Gastrocnemius medialis (tissue), 4 donors: ENCODE results near the gene SERPINA3. TPM values are rescaled to one million over a fixed set of nuclear protein-coding genes. Genes with fewer than 3 reads are reported as not detected.

Experiments
- ATAC-seq, 2 donors: fragments of 150-250 bp; one replicate each; pipeline ENCODE4 v1.9.1; 2016
- DNase-seq, 2 donors: peaks; one replicate each; pipeline ENCODE4 v3.0.0-alpha.2; 2019
- H3K27ac ChIP-seq, 4 donors: fragments of 200-600 bp; sonication (generic); 1 replicate in 1 of 4; 2 replicates in 3 of 4; pipeline ENCODE4 v1.5.1; 2016 to 2018; ENCODE audit warnings: mild to moderate bottlenecking in 2 of 4, moderate library complexity in 1 of 4
- H3K27me3 ChIP-seq, 3 donors: fragments of 200-600 bp; sonication (generic) in 2 of 3; 1 replicate in 1 of 3; 2 replicates in 2 of 3; pipeline versions ENCODE4 v1.5.1 to v1.6.0; 2016 to 2019; ENCODE audit warnings: mild to moderate bottlenecking in 1 of 3, moderate library complexity in 1 of 3
- H3K36me3 ChIP-seq, 2 donors: fragments of 200-600 bp; sonication (generic) in 1 of 2; one replicate each; pipeline ENCODE4 v1.5.1; 2017 to 2018
- H3K4me1 ChIP-seq, 2 donors: fragments of 200-600 bp; sonication (generic) in 1 of 2; one replicate each; pipeline ENCODE4 v1.5.1; 2016 to 2017; ENCODE audit warnings: mild to moderate bottlenecking in 2 of 2
- H3K4me3 ChIP-seq, 4 donors: fragments of 200-600 bp; sonication (generic) in 3 of 4; 1 replicate in 1 of 4; 2 replicates in 3 of 4; pipeline ENCODE4 v1.5.1; 2016 to 2019; ENCODE audit warnings: mild to moderate bottlenecking in 2 of 4
- H3K9me3 ChIP-seq, 3 donors: fragments of 200-600 bp; sonication (generic) in 2 of 3; 1 replicate in 1 of 3; 2 replicates in 2 of 3; pipeline ENCODE4 v1.5.1; 2016 to 2019
- POLR2A ChIP-seq, 2 donors: fragments of 450-650 bp; IDR thresholded peaks; one replicate each; pipeline ENCODE4 v1.6.1; 2017; ENCODE audit warnings: antibody characterized with exemption in 2 of 2, mild to moderate bottlenecking in 2 of 2, moderate library complexity in 2 of 2
- in situ Hi-C, 4 donors: fragments of 200-750 bp; cut with MboI; loops; one replicate each; pipeline versions ENCODE4 v1.15.0 to v1.8.0; 2017; ENCODE audit warnings: low sequenced_read_pairs in 4 of 4
- intact Hi-C: fragments of 100-400 bp; cut with DNase I; formaldehyde crosslinking; loops from one replicate; pipeline ENCODE4 v1.15.1; 2023; ENCODE audit warnings: low total_unique reads
- total RNA-seq, 4 donors: library from RNA; depleted of rRNA; stranded (reverse); fragments of >200 nt; gene quantifications; one replicate each; pipeline versions ENCODE4 v1.1.0 to v1.2.3, GENCODE V29; 2016
- TF ChIP-seq, protein P1 (sequence below), 5 experiments: fragments of 450-650 bp in 3 of 5; fragments of 200-600 bp in 2 of 5; sonication (generic) in 2 of 5; IDR thresholded peaks in 4 of 5; conservative IDR thresholded peaks in 1 of 5; 1 replicate in 4 of 5; 2 replicates in 1 of 5; pipeline ENCODE4 v1.5.1; 2016 to 2019; ENCODE audit warnings: antibody characterized with exemption in 5 of 5, mild to moderate bottlenecking in 3 of 5, moderate library complexity in 3 of 5

The SERPINA3 gene
- total RNA-seq, 4 donors from 2014 or later = 18.3 to 80.9 (median 66.3) TPM

DNA sequence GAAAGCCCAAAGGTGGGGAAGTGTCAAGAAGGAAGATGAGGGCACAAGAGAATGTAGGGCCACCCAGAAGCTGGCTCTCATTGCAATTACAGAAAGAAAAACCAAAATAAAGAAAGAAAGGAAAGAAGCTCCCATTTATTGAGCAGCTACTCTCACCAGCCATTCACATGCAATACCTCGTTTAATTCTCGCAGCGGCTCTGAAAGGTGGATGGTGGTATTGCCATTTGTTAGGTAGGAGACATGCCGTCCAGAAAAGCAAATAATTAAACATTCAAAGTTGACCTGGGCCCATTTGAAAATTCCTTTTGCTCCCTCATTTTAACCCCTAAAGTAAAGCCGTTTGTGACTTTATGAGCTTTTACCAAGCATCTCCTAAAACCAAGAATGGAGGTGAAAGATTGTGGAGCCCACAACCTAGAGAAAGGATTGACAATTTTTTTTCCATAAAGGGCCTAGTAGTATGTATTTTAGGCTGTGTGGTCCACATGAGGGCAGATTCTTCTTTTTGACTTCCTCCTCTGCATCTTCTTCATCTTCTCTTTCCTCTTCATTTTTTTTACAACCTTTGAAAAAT lies 5.3 kb downstream of the SERPINA3 start:
- Histone ChIP-seq H3K4me3 (no peak overlapping the region), H3K9me3 (peaks cover 0 to 3% (median 0%) of the 10 kb centered on the region in 3 donors), H3K4me1 (no peaks in the 10 kb centered on the region), H3K36me3 (no peaks in the 10 kb centered on the region), H3K27me3 (no peaks in the 10 kb centered on the region), H3K27ac (no peak overlapping the region)
- no peak for DNase-seq
- in situ Hi-C loops = no loop called here
- no peak for TF ChIP-seq POLR2A (IDR thresholded peaks at IDR 0.05)
- TF ChIP-seq, protein P1, sequence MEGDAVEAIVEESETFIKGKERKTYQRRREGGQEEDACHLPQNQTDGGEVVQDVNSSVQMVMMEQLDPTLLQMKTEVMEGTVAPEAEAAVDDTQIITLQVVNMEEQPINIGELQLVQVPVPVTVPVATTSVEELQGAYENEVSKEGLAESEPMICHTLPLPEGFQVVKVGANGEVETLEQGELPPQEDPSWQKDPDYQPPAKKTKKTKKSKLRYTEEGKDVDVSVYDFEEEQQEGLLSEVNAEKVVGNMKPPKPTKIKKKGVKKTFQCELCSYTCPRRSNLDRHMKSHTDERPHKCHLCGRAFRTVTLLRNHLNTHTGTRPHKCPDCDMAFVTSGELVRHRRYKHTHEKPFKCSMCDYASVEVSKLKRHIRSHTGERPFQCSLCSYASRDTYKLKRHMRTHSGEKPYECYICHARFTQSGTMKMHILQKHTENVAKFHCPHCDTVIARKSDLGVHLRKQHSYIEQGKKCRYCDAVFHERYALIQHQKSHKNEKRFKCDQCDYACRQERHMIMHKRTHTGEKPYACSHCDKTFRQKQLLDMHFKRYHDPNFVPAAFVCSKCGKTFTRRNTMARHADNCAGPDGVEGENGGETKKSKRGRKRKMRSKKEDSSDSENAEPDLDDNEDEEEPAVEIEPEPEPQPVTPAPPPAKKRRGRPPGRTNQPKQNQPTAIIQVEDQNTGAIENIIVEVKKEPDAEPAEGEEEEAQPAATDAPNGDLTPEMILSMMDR (IDR thresholded peaks at IDR 0.05 in 4 of 5, conservative IDR thresholded peaks at IDR 0.05 in 1 of 5) = no peak
- intact Hi-C loops = no loop called here
- no peak for ATAC-seq

DNA sequence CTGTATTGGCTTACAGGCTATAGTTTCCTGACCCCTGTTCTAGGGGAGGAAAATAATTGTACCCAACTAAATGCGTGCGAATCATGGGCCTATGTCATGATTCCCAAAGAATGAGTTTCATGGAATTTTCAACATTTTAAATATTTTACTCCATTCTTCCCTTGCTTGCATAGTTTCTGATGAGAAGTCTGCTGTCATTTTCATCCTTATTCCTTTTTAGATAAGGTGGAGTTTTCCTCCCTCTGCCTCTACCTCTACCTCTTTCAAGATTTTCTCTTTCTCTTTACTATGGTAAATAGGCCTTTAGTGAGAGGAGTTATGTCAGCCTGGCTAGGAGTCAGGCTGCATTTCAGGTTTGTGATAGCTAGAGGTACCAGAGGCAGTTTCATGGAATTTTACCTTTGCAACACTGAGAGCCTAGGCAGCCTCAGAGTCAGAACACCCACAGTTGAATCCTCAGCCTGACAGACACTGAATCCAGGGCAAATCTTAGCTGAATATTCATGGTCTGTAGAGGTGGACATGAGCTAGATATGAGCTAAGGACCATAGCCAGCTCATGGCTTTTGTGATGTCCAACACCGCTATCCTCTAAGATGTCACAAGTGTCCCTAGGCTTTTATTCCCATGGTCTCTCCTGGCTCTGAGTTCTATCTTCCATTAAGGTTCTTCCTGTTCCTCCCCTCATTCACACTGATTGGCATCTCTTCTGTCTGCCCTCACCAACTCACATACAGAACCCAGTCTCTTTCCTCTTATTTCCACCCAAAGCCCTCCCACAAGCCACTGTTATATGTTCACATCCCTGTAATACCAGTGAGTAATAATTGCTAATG lies 6.0 kb downstream of the SERPINA3 start:
- Histone ChIP-seq H3K4me1 (no peaks in the 10 kb centered on the region), H3K36me3 (no peaks in the 10 kb centered on the region), H3K27ac (no peak overlapping the region), H3K4me3 (no peak overlapping the region), H3K27me3 (no peaks in the 10 kb centered on the region), H3K9me3 (peaks cover 0 to 3% (median 0%) of the 10 kb centered on the region in 3 donors)
- ATAC-seq (no peak), DNase-seq (no peak)
- no peak for TF ChIP-seq POLR2A (IDR thresholded peaks at IDR 0.05)
- TF ChIP-seq, protein P1 (IDR thresholded peaks at IDR 0.05 in 4 of 5, conservative IDR thresholded peaks at IDR 0.05 in 1 of 5) = no peak
- intact Hi-C loops (no loop called here), in situ Hi-C loops (no loop called here)

- intact Hi-C loops (no loop called here), in situ Hi-C loops (no loop called here)
- peaks cover 0 to 3% (median 0%) of the 10 kb centered on the region in 3 donors for H3K9me3 ChIP-seq
- no peak for TF ChIP-seq POLR2A (IDR thresholded peaks at IDR 0.05)
- H3K4me3 ChIP-seq = no peak overlapping the region
- no peaks in the 10 kb centered on the region for H3K36me3 ChIP-seq
- DNase-seq (no peak), ATAC-seq (no peak)
- no peaks in the 10 kb centered on the region for H3K4me1 ChIP-seq
- H3K27ac ChIP-seq = no peak overlapping the region
- no peaks in the 10 kb centered on the region for H3K27me3 ChIP-seq
These were observed 7.1 kb downstream of the SERPINA3 start for GRCh38 chr14:94619297-94619696.

DNA sequence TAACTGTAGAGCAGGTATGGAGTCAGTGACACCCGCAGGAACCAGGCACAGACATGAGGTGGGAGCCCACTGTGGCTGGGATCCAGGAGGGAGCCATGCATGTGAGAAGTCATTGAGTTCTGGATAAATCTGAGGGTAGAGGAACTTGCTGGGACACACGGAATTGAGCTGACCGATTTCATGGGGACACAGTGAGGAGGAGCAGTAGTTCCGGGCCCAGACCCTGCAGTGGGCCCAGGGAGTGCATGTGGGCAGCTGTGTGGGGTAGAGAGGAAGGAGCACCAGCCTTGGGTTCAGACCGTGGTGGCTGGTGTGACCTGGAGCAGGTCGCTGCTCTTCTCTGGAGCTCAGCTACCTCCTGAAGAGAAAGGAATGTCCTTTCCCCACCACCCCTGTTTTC lies 8.4 kb downstream of the SERPINA3 start:
- intact Hi-C loops (no loop called here), in situ Hi-C loops (no loop called here)
- no peaks in the 10 kb centered on the region for H3K27me3 ChIP-seq
- H3K9me3 ChIP-seq = peaks cover 0 to 3% (median 0%) of the 10 kb centered on the region in 3 donors
- TF ChIP-seq, protein P1 (IDR thresholded peaks at IDR 0.05 in 4 of 5, conservative IDR thresholded peaks at IDR 0.05 in 1 of 5) = no peak
- TF ChIP-seq POLR2A (IDR thresholded peaks at IDR 0.05) = no peak
- H3K36me3 ChIP-seq = no peaks in the 10 kb centered on the region
- DNase-seq (no peak), ATAC-seq (no peak)
- no peak overlapping the region for H3K27ac ChIP-seq
- no peak overlapping the region for H3K4me3 ChIP-seq
- H3K4me1 ChIP-seq = no peaks in the 10 kb centered on the region

GRCh38 chr14:94621358-94622134 lies 9.4 kb downstream of the SERPINA3 start:
- no peak overlapping the region for H3K27ac ChIP-seq
- H3K36me3 ChIP-seq = no peaks in the 10 kb centered on the region
- ATAC-seq (no peak), DNase-seq (no peak)
- in situ Hi-C loops = no loop called here
- intact Hi-C loops = no loop called here
- no peak for TF ChIP-seq POLR2A (IDR thresholded peaks at IDR 0.05)
- TF ChIP-seq, protein P1 (IDR thresholded peaks at IDR 0.05 in 4 of 5, conservative IDR thresholded peaks at IDR 0.05 in 1 of 5) = no peak
- peaks cover 0 to 3% (median 0%) of the 10 kb centered on the region in 3 donors for H3K9me3 ChIP-seq
- H3K27me3 ChIP-seq = no peaks in the 10 kb centered on the region
- H3K4me3 ChIP-seq = no peak overlapping the region
- no peaks in the 10 kb centered on the region for H3K4me1 ChIP-seq
